MM.1S (cell line): ENCODE results near the gene INTS4.

Experiments used
- DNase-seq: peaks from one replicate; pipeline ENCODE4 v3.0.0-alpha.2; 2015
- H2AFZ ChIP-seq: fragments of 300-600 bp; sonication (generic); 2 replicates; pipeline ENCODE4 v1.6.0; 2016; ENCODE audit warnings: antibody characterized with exemption, low read length
- H3F3A ChIP-seq: fragments of 300-600 bp; sonication (generic); 2 replicates; pipeline ENCODE4 v1.6.1; 2016; ENCODE audit warnings: mild to moderate bottlenecking, antibody characterized with exemption, low read length, moderate library complexity, mixed read lengths; ENCODE audit not compliant: insufficient read depth
- H3K27ac ChIP-seq: fragments of 300-600 bp; sonication (generic); 2 replicates; pipeline ENCODE4 v1.5.1; 2016; ENCODE audit warnings: mild to moderate bottlenecking, low read length
- H3K27me3 ChIP-seq: fragments of 300-600 bp; sonication (generic); replicated peaks from 2 replicates; pipeline ENCODE4 v1.6.0; 2016; ENCODE audit warnings: low read length; ENCODE audit not compliant: insufficient read depth
- H3K36me3 ChIP-seq: fragments of 300-600 bp; sonication (generic); replicated peaks from 2 replicates; pipeline ENCODE4 v1.6.1; 2016; ENCODE audit warnings: mild to moderate bottlenecking, low read length, mixed read lengths; ENCODE audit not compliant: insufficient read depth
- H3K4me1 ChIP-seq: fragments of 300-600 bp; sonication (generic); 2 replicates; pipeline ENCODE4 v1.6.1; 2016; ENCODE audit warnings: low read length, mixed read lengths
- H3K4me2 ChIP-seq: fragments of 300-600 bp; sonication (generic); 2 replicates; pipeline ENCODE4 v1.6.0; 2016; ENCODE audit warnings: low read depth, low read length
- H3K4me3 ChIP-seq: fragments of 300-600 bp; sonication (generic); 2 replicates; pipeline ENCODE4 v1.5.1; 2016; ENCODE audit warnings: low read length, mixed read lengths
- H3K79me2 ChIP-seq: fragments of 300-600 bp; sonication (generic); 2 replicates; pipeline ENCODE4 v1.6.1; 2016; ENCODE audit warnings: mixed run types, low read length, mixed read lengths
- H3K9ac ChIP-seq: fragments of 300-600 bp; sonication (generic); 2 replicates; pipeline ENCODE4 v1.6.1; 2016; ENCODE audit warnings: low read length, mixed read lengths
- H3K9me2 ChIP-seq: fragments of 300-600 bp; sonication (generic); replicated peaks from 2 replicates; pipeline ENCODE4 v1.6.1; 2016; ENCODE audit warnings: mild to moderate bottlenecking, low read length, mixed read lengths; ENCODE audit not compliant: insufficient read depth
- H3K9me3 ChIP-seq: fragments of 300-600 bp; sonication (generic); replicated peaks from 2 replicates; pipeline ENCODE4 v1.6.1; 2016; ENCODE audit warnings: mild to moderate bottlenecking, low read length, mixed read lengths; ENCODE audit not compliant: insufficient read depth
- H4K20me1 ChIP-seq: fragments of 300-600 bp; sonication (generic); 2 replicates; pipeline ENCODE4 v1.6.1; 2016; ENCODE audit warnings: mild to moderate bottlenecking, low read length, moderate library complexity, mixed read lengths; ENCODE audit not compliant: insufficient read depth
- EZH2 ChIP-seq: fragments of 300-600 bp; sonication (generic); optimal IDR thresholded peaks from 2 replicates; pipeline ENCODE3; 2017; ENCODE audit warnings: low read depth, mild to moderate bottlenecking, antibody characterized with exemption, low read length, mixed read lengths
- EZH2phosphoT487 ChIP-seq: fragments of 300-600 bp; sonication (generic); IDR thresholded peaks from 2 replicates; pipeline ENCODE4 v1.6.1; 2018; ENCODE audit warnings: antibody characterized with exemption, low read length
- TF ChIP-seq, protein P1 (sequence below): fragments of 300-600 bp; sonication (generic); IDR thresholded peaks from 2 replicates; pipeline ENCODE4 v1.5.1; 2016; ENCODE audit warnings: antibody characterized with exemption, low read length, mixed read lengths

The INTS4 gene

DNA sequence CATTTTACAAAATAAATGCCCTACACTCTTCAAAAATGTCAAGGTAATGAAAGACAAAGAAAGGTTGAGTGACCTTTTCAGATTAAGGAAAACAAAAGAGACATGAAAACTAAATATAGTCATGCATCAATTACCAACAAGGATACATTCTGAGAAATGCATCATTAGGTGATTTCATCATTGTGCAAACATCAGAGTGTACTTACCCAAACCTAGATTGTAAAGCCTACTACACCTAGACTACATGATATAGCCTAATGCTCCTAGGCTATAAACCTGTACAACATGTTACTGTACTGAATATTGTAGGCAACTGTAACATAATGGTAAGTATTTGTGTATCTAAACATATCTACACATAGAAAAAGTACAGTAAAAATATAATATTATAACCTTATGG lies 26.7 kb downstream of the INTS4 start:
- H3K4me2 ChIP-seq, result no peak overlapping the region
- H3K9me3 ChIP-seq, result no peaks in the 10 kb centered on the region
- no peaks in the 10 kb centered on the region for H3K36me3 ChIP-seq
- no peak overlapping the region for H2AFZ ChIP-seq
- H3K79me2 ChIP-seq, result no peaks in the 10 kb centered on the region
- no peaks in the 10 kb centered on the region for H4K20me1 ChIP-seq
- H3K9ac ChIP-seq, result no peak overlapping the region
- TF ChIP-seq, protein P1, sequence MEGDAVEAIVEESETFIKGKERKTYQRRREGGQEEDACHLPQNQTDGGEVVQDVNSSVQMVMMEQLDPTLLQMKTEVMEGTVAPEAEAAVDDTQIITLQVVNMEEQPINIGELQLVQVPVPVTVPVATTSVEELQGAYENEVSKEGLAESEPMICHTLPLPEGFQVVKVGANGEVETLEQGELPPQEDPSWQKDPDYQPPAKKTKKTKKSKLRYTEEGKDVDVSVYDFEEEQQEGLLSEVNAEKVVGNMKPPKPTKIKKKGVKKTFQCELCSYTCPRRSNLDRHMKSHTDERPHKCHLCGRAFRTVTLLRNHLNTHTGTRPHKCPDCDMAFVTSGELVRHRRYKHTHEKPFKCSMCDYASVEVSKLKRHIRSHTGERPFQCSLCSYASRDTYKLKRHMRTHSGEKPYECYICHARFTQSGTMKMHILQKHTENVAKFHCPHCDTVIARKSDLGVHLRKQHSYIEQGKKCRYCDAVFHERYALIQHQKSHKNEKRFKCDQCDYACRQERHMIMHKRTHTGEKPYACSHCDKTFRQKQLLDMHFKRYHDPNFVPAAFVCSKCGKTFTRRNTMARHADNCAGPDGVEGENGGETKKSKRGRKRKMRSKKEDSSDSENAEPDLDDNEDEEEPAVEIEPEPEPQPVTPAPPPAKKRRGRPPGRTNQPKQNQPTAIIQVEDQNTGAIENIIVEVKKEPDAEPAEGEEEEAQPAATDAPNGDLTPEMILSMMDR, result no peak
- TF ChIP-seq EZH2 (no peak), EZH2phosphoT487 (no peak)
- H3F3A ChIP-seq, result no peaks in the 10 kb centered on the region
- no peak for DNase-seq
- no peak overlapping the region for H3K4me3 ChIP-seq
- H3K27me3 ChIP-seq, result no peaks in the 10 kb centered on the region
- H3K4me1 ChIP-seq, result 0 out of 2 replicates have a peak, but pooled peaks cover 4% of the 10 kb centered on the region
- H3K9me2 ChIP-seq, result no peaks in the 10 kb centered on the region
- H3K27ac ChIP-seq, result no peak overlapping the region

DNA sequence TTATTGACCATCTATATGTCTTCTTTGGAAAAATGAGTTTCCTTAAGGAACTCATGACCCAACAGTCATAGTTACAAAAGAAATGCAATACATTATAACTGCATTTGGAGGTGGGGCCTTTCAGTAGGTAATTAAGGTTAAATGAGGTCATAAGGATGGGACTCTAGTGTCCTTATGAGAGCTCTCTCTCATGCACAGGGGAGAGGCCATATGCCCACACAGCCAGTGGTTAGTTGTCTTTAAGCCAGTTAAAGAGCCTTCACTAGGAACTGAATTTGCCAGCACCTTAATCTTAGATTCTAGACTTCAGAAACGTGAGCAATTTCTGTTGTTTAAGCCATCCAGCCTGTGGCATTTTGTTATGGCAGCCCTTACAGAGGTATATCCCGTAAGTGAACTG lies 27.3 kb downstream of the INTS4 start:
- H3K9me3 ChIP-seq, result no peaks in the 10 kb centered on the region
- no peaks in the 10 kb centered on the region for H3K27me3 ChIP-seq
- H3K36me3 ChIP-seq, result no peaks in the 10 kb centered on the region
- H3K4me3 ChIP-seq, result no peak overlapping the region
- no peaks in the 10 kb centered on the region for H3K9me2 ChIP-seq
- TF ChIP-seq, protein P1, result no peak
- TF ChIP-seq EZH2phosphoT487 (no peak), EZH2 (no peak)
- no peak overlapping the region for H2AFZ ChIP-seq
- DNase-seq, result no peak
- H4K20me1 ChIP-seq, result no peaks in the 10 kb centered on the region
- no peak overlapping the region for H3K27ac ChIP-seq
- H3K4me2 ChIP-seq, result no peak overlapping the region
- no peak overlapping the region for H3K9ac ChIP-seq
- H3K4me1 ChIP-seq, result 0 out of 2 replicates have a peak, but pooled peaks cover 4% of the 10 kb centered on the region
- no peaks in the 10 kb centered on the region for H3K79me2 ChIP-seq
- no peaks in the 10 kb centered on the region for H3F3A ChIP-seq

DNA sequence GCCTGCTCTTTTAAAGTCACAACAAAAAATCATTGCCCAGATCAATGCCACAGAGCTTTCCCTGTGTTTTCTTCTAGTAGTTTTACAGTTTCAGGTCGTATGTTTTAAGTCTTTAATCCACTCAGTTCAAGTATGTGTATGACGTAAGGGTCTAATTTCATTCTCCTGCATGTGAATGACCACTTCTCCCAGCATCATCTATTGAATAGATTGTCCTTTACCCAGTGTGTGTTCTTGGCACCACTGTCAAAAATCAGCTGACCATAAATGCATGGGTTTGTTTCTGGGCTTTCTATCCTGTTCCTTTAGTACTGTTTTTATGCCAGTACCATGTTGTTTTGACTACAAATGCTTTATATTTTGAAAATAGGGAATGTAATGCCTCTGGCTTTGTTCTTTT lies 28.1 kb downstream of the INTS4 start:
- Histone ChIP-seq H3K4me1 (0 out of 2 replicates have a peak, but pooled peaks cover 4% of the 10 kb centered on the region), H3F3A (no peaks in the 10 kb centered on the region), H3K9me2 (no peaks in the 10 kb centered on the region), H3K9ac (no peak overlapping the region), H2AFZ (no peak overlapping the region), H3K4me2 (no peak overlapping the region), H3K4me3 (no peak overlapping the region), H3K9me3 (no peaks in the 10 kb centered on the region), H3K36me3 (no peaks in the 10 kb centered on the region), H4K20me1 (no peaks in the 10 kb centered on the region), H3K79me2 (no peaks in the 10 kb centered on the region), H3K27ac (no peak overlapping the region), H3K27me3 (no peaks in the 10 kb centered on the region)
- DNase-seq, result no peak
- TF ChIP-seq, protein P1, result no peak
- TF ChIP-seq EZH2phosphoT487 (no peak), EZH2 (no peak)
